ENCODE measurements around the gene MB21D2. TPM values are rescaled to one million over a fixed set of nuclear protein-coding genes. Genes with fewer than 3 reads are reported as not detected.

The MB21D2 gene
- total and polyA plus RNA-seq, 2 experiments from 2014 or later = 8.1 to 35.9 TPM

- Mint-ChIP-seq H3K36me3 (ENCODE audit: low read depth) (no peaks in the 10 kb centered on the region), H3K27me3 (ENCODE audit: insufficient read depth, low read depth, poor library complexity) (no peaks in the 10 kb centered on the region), H3K27ac (no peak overlapping the region), H3K9me3 (no peaks in the 10 kb centered on the region), H3K4me3 (no peak overlapping the region), H3K4me1 (peaks cover 6% of the 10 kb centered on the region; the same call in 2 of the 3 replicates)
- Histone ChIP-seq H3K36me3 (ENCODE audit: insufficient read depth) (no peaks in the 10 kb centered on the region), H2AFZ (no peak overlapping the region; the same call in 1 of the 2 replicates), H3K9me2 (ENCODE audit: insufficient read depth) (no peaks in the 10 kb centered on the region), H3K4me3 (no peak overlapping the region), H3K4me1 (ENCODE audit: insufficient read depth) (no peaks in the 10 kb centered on the region), H3K27me3 (ENCODE audit: insufficient read depth) (no peaks in the 10 kb centered on the region), H4K20me1 (replicated peaks; ENCODE audit: insufficient read depth) (no peaks in the 10 kb centered on the region), H3K27ac (ENCODE audit: low read depth) (no peak overlapping the region), H3K79me2 (replicated peaks; ENCODE audit: insufficient read depth) (no peaks in the 10 kb centered on the region), H3F3A (replicated peaks; ENCODE audit: low read depth) (no peaks in the 10 kb centered on the region), H3K4me2 (no peak overlapping the region)
- DNase-seq (ENCODE audit: low spot score) = no peak
- ATAC-seq = no peak
- TF ChIP-seq CTCF (conservative IDR thresholded peaks at IDR 0.05; ENCODE audit: low read depth in 2 of 2) = no peak
- TF ChIP-seq ZNF462 (CRISPR knock-in tag; IDR thresholded peaks at IDR 0.05) = no peak
- no peak for TF ChIP-seq EZH2phosphoT487 (IDR thresholded peaks at IDR 0.05; ENCODE audit: unreplicated experiment)
- no peak for TF ChIP-seq ZNF331 (CRISPR knock-in tag; IDR thresholded peaks at IDR 0.05; ENCODE audit: low read depth)
- no peak for TF ChIP-seq ETS1 (IDR thresholded peaks at IDR 0.05)
- TF ChIP-seq REST (IDR thresholded peaks at IDR 0.05; ENCODE audit: unreplicated experiment) = no peak
- no peak for TF ChIP-seq CREB1 (CRISPR knock-in tag; IDR thresholded peaks at IDR 0.05; ENCODE audit: low read depth)
- TF ChIP-seq EZH2 (IDR thresholded peaks at IDR 0.05; ENCODE audit: low read depth, unreplicated experiment) = no peak
- TF ChIP-seq STAT1 (IDR thresholded peaks at IDR 0.05; ENCODE audit: unreplicated experiment) = no peak
- TF ChIP-seq NANOG (IDR thresholded peaks at IDR 0.05; ENCODE audit: borderline replicate concordance) = no peak
- no peak for TF ChIP-seq POLR2AphosphoS5 (IDR thresholded peaks at IDR 0.05; ENCODE audit: low read depth)
- TF ChIP-seq JUNB (IDR thresholded peaks at IDR 0.05; ENCODE audit: unreplicated experiment) = no peak
- no peak for TF ChIP-seq ZNF114 (CRISPR knock-in tag; IDR thresholded peaks at IDR 0.05)
Observed at GRCh38 chr3:192931825-192932224, 14.2 kb upstream of the MB21D2 start.

Data from GM23338 (cell line).